ENCODE data around the gene TNFRSF17.

- TF ChIP-seq CTCF (IDR thresholded peaks at IDR 0.05; ENCODE audit: borderline replicate concordance, extremely low read depth, low read length, poor library complexity, severe bottlenecking) (no peak), EZH2 (IDR thresholded peaks at IDR 0.05; ENCODE audit: borderline replicate concordance, low read depth, low read length, severe bottlenecking) (no peak)
Observed at GRCh38 chr16:11992586-11993524, 27.8 kb downstream of the TNFRSF17 start.
